ENCODE data around the gene ECEL1. TPM values are rescaled to one million over a fixed set of nuclear protein-coding genes. Genes with fewer than 3 reads are reported as not detected.

Gene ECEL1
- polyA plus RNA-seq, 3 donors = 7.8 to 13.7 (median 8.6) TPM

DNA sequence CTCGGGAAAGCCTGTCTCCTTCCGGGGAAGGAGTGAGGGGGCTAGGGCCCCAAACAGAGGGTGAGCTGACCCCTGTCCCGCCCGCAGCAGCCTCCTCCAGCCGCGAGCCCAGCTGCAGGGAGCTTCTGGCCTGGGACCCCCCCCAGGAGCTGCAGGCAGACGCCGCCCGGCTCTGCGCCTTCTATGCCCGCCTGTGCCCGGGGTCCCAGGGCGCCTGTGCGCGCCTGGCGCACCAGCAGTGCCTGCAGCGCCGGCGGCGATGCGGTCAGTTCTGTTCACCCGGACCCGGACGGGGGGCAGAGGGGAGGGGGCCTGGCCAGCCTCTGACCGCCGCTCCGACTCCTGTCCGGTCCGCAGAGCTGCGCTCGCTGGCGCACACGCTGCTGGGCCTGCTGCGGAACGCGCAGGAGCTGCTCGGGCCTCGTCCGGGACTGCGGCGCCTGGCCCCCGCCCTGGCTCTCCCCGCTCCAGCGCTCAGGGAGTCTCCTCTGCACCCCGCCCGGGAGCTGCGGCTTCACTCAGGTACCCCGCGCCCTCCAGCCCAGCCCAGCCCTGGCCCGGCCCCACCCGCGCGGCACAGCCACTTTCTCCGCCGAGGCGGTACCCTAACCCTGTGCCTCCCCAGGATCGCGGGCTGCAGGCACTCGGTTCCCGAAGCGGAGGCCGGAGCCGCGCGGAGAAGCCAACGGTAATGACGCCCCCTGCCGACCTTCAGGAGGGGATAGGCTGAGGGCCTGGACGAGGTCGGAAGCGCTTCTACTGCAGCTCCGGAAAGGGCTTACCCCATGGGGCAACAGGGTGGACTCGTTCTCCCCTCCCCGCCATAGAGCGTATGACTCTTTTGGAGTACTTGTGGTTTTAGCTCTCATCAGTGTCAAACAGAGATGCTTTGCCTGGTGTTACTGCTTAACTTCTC lies 36.3 kb upstream of the ECEL1 start:
- DNase-seq (ENCODE audit: low read depth in 3 of 3, low spot score in 2 of 3) = no peak

DNA sequence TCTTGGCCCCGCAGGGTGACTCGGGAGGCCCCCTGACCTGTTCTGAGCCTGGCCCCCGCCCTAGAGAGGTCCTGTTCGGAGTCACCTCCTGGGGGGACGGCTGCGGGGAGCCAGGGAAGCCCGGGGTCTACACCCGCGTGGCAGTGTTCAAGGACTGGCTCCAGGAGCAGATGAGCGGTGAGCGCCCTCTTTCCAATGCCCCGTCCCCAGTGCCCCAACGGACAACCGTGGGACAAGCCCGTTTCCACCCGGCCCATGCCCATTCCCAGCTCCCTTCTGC lies 35.7 kb upstream of the ECEL1 start:
- no peak for DNase-seq (ENCODE audit: low read depth in 3 of 3, low spot score in 2 of 3)

DNA sequence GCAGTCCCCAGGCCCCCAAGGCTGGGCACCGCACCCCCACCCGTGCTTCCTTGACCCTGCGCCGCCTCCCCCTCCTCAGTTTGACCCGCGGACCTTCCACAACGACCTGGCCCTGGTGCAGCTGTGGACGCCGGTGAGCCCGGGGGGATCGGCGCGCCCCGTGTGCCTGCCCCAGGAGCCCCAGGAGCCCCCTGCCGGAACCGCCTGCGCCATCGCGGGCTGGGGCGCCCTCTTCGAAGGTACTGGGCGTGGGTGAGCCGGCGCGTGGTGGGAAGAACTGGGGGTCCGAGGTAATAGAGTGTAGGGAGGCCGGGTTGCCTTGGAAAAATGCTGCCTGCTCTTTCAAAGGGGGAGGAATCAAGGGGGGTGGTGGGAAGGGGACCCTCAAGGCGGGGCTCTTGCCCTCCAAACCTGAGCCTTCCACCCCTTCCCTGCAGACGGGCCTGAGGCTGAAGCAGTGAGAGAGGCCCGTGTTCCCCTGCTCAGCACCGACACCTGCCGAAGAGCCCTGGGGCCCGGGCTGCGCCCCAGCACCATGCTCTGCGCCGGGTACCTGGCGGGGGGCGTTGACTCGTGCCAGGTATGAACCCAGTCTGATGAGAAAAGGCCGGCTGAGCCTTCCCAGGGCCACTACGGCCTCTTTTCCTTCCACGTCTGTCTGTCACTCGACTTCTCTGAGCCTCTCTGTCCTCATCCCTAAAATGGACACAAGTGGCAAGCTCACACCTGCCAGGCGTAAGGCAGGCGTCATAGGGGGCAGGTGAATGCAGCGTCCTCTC lies 35.2 kb upstream of the ECEL1 start:
- no peak for DNase-seq (ENCODE audit: low read depth in 3 of 3, low spot score in 2 of 3)

DNA sequence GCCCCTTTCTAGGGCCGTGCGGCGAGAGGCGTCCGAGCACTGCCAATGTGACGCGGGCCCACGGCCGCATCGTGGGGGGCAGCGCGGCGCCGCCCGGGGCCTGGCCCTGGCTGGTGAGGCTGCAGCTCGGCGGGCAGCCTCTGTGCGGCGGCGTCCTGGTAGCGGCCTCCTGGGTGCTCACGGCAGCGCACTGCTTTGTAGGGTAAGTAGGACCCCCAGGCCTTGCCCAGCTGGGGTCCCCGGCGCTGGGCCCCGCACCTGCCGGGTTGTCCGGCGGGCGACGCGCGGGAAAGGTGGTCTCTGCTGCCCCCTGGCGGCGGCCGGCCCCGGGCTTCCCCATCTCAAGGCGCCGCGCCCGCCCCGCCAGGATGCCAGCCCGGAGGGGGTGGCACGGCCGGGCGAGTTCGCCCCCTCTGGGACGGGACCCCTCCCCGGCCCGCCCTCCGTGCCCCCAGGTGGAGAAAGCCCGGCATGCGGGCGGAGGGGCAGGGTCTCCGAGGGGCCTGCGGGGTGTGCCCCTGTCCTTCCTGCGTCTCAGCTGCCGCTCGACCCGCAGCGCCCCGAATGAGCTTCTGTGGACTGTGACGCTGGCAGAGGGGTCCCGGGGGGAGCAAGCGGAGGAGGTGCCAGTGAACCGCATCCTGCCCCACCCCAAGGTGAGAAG lies 34.5 kb upstream of the ECEL1 start:
- DNase-seq (ENCODE audit: low read depth in 3 of 3, low spot score in 2 of 3) = no peak

DNA sequence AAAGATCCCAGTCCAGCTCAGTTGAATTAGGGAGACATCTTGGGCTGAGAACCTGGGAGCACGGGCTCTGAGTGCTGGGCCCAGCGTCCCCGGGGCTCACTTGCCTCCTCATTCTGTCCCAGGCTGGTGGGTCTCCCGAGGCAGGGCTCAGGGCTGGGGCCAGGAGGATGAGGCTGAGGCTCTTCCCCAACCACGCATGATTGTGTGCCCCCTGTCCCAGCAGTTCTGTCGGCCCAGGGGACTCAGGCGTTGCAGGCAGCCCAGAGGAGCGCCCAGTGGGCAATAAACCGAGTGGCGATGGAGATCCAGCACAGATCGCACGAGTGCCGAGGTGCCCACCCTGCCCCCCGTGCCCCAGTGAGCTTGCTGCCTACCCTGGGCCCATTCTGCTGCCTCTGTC lies 33.5 kb upstream of the ECEL1 start:
- no peak for DNase-seq (ENCODE audit: low read depth in 3 of 3, low spot score in 2 of 3)

DNA sequence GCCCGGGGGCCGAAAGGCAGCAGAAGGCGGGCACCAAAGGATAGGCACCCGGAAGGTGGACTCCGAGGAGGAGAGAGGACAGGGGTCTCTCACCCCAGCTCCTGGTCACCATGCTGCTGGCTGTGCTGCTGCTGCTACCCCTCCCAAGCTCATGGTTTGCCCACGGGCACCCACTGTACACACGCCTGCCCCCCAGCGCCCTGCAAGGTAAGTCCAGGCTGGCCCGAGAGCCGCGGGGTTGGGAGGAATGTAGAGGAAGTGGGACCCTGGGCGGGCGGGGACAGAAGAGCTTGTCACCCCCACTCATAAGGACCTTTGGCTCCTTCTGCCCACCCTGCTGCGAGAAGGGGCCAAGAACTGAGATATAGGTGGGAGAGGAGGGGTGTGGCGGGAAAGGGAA lies 32.9 kb upstream of the ECEL1 start:
- no peak for DNase-seq (ENCODE audit: low read depth in 3 of 3, low spot score in 2 of 3)

DNA sequence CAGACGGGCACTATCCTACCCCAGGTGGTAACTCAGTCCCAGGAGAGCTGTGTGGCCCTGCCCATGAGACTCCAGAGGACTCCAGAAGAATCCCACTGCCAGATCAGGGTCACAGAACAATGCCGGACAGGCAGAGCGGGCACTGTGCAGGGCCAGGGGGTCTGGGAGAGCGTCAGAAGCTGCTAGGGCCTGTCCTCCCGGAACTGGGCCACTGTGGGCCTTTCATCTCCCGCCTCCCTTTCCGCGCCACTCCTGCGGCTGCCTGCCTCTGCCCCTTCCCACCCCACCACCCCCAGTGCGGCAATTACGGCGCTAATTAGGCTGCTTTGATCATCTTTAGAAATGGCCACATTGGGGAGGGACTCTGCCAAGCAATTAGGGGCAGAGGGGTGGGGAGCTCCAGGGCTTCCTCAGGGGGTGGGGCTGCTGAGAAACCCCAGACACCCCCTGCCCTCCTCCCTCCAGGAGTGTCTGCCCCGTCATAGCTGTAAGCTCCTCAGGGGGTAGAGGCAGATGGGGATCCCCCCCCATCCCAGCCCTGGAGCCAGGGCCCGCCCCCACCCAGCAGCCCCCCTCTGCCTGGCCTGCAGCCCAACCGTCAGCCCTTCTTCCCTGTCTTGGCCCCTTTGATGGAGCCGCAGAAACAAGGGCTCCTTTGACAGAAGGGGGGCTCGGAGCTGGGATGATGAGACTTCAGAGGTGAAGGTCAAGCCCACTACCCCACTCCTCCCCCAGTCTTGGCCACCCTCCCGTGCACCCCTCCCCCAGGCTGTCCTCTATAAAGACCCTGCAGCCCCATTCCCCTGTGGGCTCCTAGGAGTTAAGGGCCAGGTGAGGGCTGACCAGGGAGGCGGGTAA lies 32.2 kb upstream of the ECEL1 start, which contains the start of gene PRSS56:
PRSS56 (plus strand) TSS at position 808 of the 858 bp plus-strand sequence. CDS start 211 bp downstream, outside the sequence.
- DNase-seq (ENCODE audit: low read depth in 3 of 3, low spot score in 2 of 3) = no peak

DNA sequence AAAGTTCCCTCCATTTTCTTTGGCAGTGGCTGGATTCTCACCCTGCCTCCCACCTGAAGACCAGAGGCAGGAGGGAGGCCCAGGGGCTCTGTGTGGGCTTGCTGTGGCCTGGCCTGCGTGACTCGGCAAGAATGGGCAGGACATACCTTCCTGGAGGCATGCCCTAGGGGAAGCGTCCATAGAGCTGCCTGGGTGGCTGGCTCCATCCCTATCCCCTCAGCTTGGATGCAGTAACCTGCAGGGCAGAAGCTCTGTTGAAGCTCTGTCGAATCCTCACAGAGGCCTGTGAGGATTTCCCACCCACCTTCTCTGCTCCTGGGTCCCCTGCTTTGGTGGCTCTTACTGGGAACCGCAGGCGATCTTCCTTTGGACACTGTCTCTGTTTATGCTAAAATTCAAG lies 31.2 kb upstream of the ECEL1 start:
- no peak for DNase-seq (ENCODE audit: low read depth in 3 of 3, low spot score in 2 of 3)

DNA sequence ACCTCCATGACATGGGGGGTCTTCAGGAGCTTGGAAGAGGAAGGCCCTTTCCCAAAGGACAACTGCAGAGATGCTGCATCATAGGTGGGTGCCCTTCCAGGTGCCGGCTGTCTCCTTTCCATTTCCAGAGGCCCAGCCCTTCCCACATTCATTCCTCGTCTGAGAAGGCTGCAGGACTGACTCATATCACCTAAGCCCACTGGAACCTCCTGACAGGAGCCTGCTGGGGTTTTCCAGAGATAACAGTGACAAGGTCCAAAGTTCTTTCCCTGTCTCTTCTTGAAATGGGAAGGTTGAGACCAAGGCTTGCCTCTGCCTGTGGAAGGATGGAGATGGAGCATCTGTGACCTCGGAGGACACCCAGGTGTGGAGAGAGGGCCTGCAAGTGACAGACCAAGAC lies 28.9 kb upstream of the ECEL1 start:
- no peak for DNase-seq (ENCODE audit: low read depth in 3 of 3, low spot score in 2 of 3)

DNA sequence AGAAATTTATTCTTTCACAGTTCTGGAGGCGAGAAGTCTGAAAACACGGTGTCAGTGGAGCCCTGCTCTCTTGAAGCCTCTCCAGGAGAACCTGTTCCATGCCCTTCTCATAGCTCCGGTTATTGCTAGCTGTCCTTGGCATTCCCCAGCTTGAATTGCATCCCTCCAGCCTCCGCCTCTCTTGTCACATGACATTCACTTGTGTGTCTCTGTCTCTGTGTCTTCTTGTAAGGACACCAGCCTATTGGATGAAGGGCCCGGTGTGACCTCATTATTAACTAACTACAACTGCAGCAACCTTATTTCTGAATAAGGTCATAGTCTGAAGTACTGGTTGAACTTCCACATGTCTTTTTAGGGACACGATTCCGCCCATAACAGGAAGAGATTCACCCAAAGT lies 28.0 kb upstream of the ECEL1 start:
- no peak for DNase-seq (ENCODE audit: low read depth in 3 of 3, low spot score in 2 of 3)

DNA sequence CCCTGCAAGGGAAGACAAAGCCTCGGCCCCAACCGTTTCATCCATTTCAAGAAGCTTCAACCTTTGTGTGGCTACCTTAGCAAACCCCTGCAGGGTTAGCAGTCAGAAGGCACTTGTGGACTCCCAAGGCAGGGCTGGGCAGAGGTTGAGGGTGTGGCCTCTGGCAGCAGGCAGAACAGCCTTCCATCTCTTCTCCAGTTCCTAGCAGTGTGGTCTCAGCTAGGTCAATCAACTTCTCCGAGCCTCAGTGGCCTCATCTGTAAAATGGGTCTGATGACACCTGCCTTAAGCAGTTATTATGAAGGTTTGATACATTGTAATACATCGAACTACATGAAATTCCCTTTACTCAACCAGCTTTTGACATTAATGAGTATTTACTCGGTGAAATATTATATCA lies 25.7 kb upstream of the ECEL1 start:
- no peak for DNase-seq (ENCODE audit: low read depth in 3 of 3, low spot score in 2 of 3)

DNA sequence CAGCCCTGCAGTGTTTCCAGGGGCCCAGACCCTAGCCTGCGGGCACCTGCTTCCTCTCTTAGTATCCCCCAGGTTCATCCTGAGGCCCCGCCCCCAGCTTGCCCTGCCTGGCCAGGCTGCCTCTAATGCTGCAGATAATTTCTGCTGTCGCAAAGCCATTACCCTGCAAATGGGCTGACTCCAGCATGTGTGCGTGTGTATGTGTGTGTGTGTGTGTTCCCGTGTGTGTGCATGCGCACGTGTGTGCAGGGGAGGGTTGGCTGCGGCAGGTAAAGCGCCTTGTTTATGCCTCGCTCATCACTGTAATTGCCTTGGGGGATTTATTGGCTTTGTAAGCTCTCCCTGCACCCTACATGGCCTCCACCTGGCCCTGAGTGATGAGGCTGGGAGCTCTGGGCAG lies 25.0 kb upstream of the ECEL1 start:
- DNase-seq (ENCODE audit: low read depth in 3 of 3, low spot score in 2 of 3) = no peak

DNA sequence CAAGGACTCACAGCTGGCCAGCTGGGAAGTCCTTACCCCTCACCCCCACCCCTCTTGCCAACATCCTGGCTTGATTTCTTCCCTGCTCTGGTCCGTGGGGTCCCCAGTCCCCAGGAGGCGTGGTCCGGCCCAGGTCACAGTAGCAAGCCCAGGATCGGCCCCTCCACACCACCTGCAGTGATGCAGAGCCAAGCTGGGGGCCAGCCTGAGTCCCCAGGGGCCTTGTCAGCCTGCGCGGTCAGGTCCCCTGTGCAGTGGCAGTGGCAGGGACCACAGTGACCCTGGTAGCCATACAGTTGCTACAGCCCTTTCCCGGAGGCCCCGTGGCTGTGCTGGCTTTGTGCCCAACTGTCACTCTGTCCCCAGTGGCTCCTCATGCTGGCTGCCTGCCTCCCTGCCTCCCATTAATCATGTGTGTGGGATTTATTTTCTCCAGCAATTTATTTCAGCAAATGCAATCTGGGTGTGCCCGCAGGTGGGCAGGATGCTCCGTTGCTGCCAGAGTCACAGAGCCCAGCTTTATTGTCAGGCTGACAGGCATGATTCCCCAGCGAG lies 23.8 kb upstream of the ECEL1 start:
- DNase-seq (ENCODE audit: low read depth in 3 of 3, low spot score in 2 of 3) = no peak

DNA sequence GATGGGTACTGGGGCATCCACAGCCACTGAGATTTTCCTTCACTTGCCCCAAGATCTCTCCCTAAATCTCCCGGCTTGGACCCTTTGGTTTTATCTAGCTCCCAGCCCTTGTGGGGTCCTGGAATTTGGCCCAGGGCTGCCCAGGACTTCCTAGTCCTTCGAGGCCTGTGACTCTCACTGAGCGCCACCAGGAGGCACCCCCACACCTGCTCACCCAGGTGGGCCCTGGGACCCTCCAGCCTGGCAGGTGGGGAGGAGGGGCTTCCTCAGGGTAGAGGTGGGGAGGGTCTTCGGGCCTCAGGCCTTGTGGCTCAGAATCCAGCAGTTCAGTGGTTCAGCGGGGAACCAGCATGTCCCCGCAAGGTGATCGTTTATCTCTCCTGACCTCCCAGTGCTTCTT lies 20.6 kb upstream of the ECEL1 start:
- no peak for DNase-seq (ENCODE audit: low read depth in 3 of 3, low spot score in 2 of 3)

DNA sequence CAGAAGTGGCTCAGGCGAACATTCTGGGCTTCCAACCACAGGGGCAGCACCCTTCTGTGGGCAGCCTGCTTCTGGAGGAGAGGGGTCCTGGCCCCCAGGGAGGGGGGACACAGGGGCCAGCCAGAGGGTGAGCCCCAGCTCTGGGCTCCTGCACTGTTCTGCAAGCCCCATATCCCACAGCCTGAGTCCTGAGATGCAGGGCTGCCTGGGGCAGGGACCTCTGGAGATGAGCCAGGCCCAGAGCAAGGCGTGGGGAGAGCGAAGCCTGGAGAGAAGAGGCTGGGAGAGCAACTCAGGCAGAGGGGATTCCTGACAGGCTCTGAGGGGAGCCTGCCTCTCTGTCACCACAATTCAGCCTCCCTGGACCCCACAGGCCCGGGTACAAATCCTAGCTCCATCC lies 19.1 kb upstream of the ECEL1 start:
- DNase-seq (ENCODE audit: low read depth in 3 of 3, low spot score in 2 of 3) = no peak

DNA sequence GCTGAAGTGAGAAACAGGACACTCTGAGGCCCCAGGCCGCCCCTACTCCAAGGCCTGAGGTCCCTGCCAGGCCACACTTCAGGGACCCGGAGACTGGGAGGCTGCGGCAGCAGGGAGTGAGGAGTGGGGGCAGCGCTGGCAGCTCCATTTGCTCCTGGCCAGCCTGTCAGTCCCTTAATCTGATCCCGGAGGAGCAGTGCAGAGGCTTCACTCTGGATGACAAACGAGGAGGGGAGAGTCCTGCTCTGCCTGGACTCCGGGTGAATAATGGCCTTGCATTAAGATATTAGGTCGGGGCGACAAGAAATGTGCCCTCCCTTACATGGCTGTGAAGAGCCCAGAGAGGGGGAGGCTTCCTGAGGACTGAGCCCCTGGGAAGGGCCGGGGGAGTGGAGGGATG lies 18.2 kb upstream of the ECEL1 start:
- no peak for DNase-seq (ENCODE audit: low read depth in 3 of 3, low spot score in 2 of 3)

DNA sequence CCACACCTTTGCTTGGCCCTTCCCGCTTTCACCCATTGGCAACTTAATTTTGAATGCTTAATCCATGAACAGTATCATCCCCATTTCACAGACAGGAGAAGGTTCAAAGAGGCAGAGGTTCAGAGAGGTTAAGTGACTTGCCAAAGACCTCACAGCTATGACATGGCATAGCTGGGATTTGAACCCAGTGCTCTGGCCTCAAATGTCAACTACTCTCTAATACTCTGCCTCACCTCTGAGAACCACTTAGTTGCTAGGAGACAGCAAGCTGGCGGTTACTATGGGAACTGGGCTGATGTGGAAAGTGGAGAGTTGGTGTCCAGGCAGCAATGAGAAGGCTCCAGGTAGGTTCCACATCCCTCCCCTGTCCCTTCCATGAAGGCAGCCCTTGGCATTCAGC lies 16.8 kb upstream of the ECEL1 start:
- DNase-seq (ENCODE audit: low read depth in 3 of 3, low spot score in 2 of 3) = no peak

DNA sequence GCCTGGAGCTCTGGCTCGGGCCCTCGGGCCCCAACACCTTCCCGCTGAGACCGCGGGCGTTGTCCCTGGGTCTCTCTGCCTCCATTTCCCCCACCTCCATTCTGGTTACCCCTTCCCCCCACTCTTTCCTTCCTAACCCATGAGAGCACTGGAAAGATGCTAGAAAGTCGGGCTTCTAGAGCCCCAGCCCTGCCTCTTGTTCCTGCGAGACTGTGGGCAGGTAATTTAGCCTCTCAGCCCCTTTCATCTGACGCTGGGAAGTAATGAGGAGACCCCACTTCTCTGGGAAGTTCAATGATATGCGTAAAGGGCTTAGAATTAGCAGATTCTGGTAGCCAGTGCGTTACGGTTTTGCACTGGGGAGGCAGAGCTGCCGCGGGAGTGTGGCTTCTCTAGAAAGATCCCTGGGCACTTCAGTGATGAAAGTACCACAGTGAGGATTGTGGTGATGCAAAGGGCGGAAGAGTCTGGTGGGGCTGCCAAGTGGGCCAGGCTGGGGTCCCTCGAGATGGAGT lies 16.2 kb upstream of the ECEL1 start:
- DNase-seq (ENCODE audit: low read depth in 3 of 3, low spot score in 2 of 3) = no peak

DNA sequence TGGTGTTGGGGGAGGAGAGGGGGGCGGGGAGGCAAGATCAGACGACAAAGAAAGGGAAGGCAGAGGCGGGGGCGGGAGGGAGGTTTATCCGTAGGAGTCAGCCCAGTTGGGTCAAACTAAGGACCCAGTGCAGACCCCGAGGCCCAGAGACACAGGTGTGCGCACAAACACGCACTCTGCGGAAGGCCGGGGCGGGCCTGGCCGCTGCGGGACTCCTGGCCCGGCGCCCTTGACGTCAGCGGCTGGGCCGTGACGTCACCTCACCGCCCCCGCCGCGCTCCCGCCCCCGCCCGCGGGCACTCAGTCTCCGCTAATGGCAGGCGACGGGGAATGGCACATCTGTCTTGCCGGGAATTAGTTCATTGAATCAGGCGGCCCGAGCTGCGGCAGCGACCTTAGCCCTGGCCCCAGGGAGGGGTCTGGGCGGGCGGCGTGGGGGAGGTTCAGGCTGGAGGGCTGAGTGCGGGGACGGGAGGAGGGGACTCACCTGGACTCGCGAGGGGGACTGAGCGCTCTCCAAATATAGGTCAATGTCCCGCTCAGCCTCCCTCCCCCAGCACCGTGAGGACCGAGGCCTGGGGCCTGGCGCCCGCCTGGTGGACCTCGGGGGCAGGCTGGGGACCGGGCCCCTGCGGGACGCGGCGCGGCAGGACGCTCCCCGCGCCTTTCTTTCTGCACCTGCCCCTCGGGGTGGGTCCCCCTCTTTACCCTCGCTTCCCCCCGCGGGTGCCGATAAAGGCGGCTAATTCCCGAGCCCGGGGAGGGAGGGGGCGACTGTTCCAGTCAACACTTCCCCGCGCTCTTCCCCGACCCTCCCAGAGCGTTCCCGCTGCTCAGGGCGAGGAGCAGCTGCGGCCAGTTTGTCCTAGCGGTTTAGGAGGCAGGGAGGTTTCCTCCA lies 15.5 kb upstream of the ECEL1 start:
- DNase-seq (ENCODE audit: low read depth in 3 of 3, low spot score in 2 of 3) = no peak
